Activated CD8-positive, alpha-beta T cell treated with anti-CD3 and anti-CD28 coated beads, Interleukin-2, amount 10 ng/mL, durations not matched to agents 7 days and 5 days (primary cell): ENCODE results near the gene ARHGAP15. TPM values are rescaled to one million over a fixed set of nuclear protein-coding genes. Genes with fewer than 3 reads are reported as not detected.

Source experiments
- ATAC-seq: fragments of 150-1000 bp; cut with Tn5 transposase; one replicate; pipeline ENCODE4 v1.10.0; 2021; ENCODE audit warnings: moderate library complexity
- CTCF ChIA-PET: fragments of 350-600 bp; sonication (Branson Sonifier 250); formaldehyde crosslinking; loops from one replicate; lab custom pipeline; 2021; ENCODE audit warnings: antibody characterized with exemption; lab: Charles Lee
- POLR2A ChIA-PET: fragments of 350-600 bp; sonication (Branson Sonifier 250); formaldehyde crosslinking; loops from one replicate; lab custom pipeline; 2021; ENCODE audit warnings: antibody characterized with exemption; lab: Charles Lee
- DNase-seq: peaks from one replicate; pipeline ENCODE4 v3.0.0-alpha.2; 2020
- H3K27ac Mint-ChIP-seq: one replicate; pipeline ENCODE4 v1.8.0; 2021; ENCODE audit warnings: mild to moderate bottlenecking, mixed read lengths
- H3K27me3 Mint-ChIP-seq: one replicate; pipeline ENCODE4 v1.8.0; 2021; ENCODE audit warnings: low read depth, mixed read lengths
- H3K36me3 Mint-ChIP-seq: one replicate; pipeline ENCODE4 v1.8.0; 2021; ENCODE audit warnings: low read depth, mixed read lengths
- H3K4me1 Mint-ChIP-seq: one replicate; pipeline ENCODE4 v1.8.0; 2021; ENCODE audit warnings: low read depth, mixed read lengths
- H3K4me3 Mint-ChIP-seq: one replicate; pipeline ENCODE4 v1.8.0; 2021; ENCODE audit warnings: mild to moderate bottlenecking, mixed read lengths
- H3K9me3 Mint-ChIP-seq: one replicate; pipeline ENCODE4 v1.8.0; 2022; ENCODE audit warnings: mixed read lengths; ENCODE audit not compliant: insufficient read depth
- total RNA-seq, 2 experiments: library from RNA; stranded (reverse); gene quantifications; one replicate each; pipeline ENCODE4 v1.2.3, GENCODE V29; 2021

Gene ARHGAP15
- total RNA-seq, 2 experiments from 2014 or later: 154 to 158 TPM

GRCh38 chr2:143688815-143689214 lies 559.6 kb downstream of the ARHGAP15 start:
- peaks cover 9% of the 10 kb centered on the region for H3K4me1 Mint-ChIP-seq
- H3K4me3 Mint-ChIP-seq: no peak overlapping the region
- no peaks in the 10 kb centered on the region for H3K27me3 Mint-ChIP-seq
- H3K36me3 Mint-ChIP-seq: peaks cover 28% of the 10 kb centered on the region
- no peaks in the 10 kb centered on the region for H3K9me3 Mint-ChIP-seq
- POLR2A ChIA-PET: no interaction called here
- ATAC-seq: no peak
- no peak overlapping the region for H3K27ac Mint-ChIP-seq
- DNase-seq: no peak
- CTCF ChIA-PET: no interaction called here

GRCh38 chr2:143689541-143689940 lies 560.3 kb downstream of the ARHGAP15 start:
- ATAC-seq: no peak
- CTCF ChIA-PET: no interaction called here

GRCh38 chr2:143690235-143690634 lies 561.0 kb downstream of the ARHGAP15 start:
- CTCF ChIA-PET: no interaction called here
- H3K27ac Mint-ChIP-seq: no peak overlapping the region
- no peaks in the 10 kb centered on the region for H3K9me3 Mint-ChIP-seq
- H3K27me3 Mint-ChIP-seq: no peaks in the 10 kb centered on the region
- DNase-seq (no peak), ATAC-seq (no peak)
- peaks cover 30% of the 10 kb centered on the region for H3K36me3 Mint-ChIP-seq
- H3K4me1 Mint-ChIP-seq: peaks cover 9% of the 10 kb centered on the region
- no peak overlapping the region for H3K4me3 Mint-ChIP-seq
- POLR2A ChIA-PET: interaction anchor here (0.7 kb wide), 1 partner anchor 829 kb away, joined by 4 read pairs; the partner anchor contains the start of gene ZEB2

More at GRCh38 chr2:143689541-143689940, 560.3 kb downstream of the ARHGAP15 start:
- POLR2A ChIA-PET: no interaction called here
- no peaks in the 10 kb centered on the region for H3K9me3 Mint-ChIP-seq
- no peaks in the 10 kb centered on the region for H3K27me3 Mint-ChIP-seq
- H3K4me1 Mint-ChIP-seq: peaks cover 9% of the 10 kb centered on the region
- no peak for DNase-seq
- H3K27ac Mint-ChIP-seq: no peak overlapping the region
- peaks cover 28% of the 10 kb centered on the region for H3K36me3 Mint-ChIP-seq
- no peak overlapping the region for H3K4me3 Mint-ChIP-seq

DNA sequence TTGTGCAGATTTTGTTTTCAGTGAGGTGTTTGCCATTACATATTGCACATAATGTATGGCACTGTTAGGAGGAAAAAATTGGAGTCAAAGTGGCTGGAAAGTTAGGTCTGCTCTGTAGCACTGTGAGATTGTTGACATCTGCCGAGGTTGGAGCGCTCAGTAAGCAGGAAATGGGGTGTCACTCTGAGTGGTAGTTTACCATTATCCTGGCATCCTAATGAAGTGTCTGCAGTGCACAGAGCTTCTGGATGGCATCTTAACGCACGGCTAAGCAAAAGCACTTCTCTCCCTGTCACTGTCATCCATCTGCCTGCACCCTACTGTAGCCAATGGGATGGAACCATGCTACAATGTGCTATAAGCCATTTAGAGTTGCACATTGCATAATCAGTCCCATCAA lies 561.9 kb downstream of the ARHGAP15 start:
- DNase-seq: no peak
- POLR2A ChIA-PET: no interaction called here
- Mint-ChIP-seq H3K9me3 (no peaks in the 10 kb centered on the region), H3K36me3 (peaks cover 32% of the 10 kb centered on the region), H3K4me3 (no peak overlapping the region), H3K4me1 (peaks cover 9% of the 10 kb centered on the region), H3K27ac (no peak overlapping the region), H3K27me3 (no peaks in the 10 kb centered on the region)
- CTCF ChIA-PET: no interaction called here
- no peak for ATAC-seq

DNA sequence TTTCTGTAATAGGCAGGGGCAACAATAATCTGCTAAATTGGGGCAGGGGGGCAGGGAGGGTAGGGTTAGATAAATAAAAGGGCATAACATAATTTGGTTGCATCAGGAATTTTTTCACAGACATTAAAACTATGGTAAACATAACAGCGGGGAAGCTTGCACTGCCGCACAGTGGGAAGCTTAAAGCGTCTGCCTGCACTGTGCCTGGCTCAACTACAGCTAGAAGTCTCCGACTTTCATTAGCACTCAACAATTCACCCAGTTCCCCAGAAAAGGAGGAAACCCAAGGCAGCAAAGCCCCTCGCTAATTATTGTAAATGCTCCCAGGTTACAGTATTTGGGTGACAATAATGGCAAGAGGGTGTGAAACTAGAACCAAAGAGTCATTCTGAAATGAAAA lies 562.9 kb downstream of the ARHGAP15 start:
- no peak for ATAC-seq
- no peak overlapping the region for H3K27ac Mint-ChIP-seq
- POLR2A ChIA-PET: no interaction called here

DNA sequence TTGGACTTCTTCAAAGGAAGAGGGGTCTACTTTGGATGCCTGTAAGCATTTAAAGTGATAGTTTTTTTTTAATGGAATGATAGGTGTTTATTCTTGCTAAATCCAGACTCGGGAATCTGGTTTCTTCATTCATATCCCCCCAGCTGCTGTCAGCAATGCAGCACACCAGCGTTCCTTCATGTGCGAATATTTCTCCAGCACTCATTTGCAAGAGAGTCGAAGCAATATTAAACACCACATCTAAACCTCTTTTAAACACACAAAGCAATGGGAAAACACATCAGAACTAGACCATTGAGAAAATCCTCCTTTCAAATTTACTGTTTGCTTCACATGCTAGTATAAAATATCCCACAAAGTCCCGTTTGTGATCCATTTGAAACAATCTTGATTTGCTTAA lies 563.7 kb downstream of the ARHGAP15 start:
- peaks cover 8% of the 10 kb centered on the region for H3K4me1 Mint-ChIP-seq
- H3K27me3 Mint-ChIP-seq: no peaks in the 10 kb centered on the region
- no peak for DNase-seq

More for the DNA sequence above, 562.9 kb downstream of the ARHGAP15 start:
- no peaks in the 10 kb centered on the region for H3K27me3 Mint-ChIP-seq
- peaks cover 32% of the 10 kb centered on the region for H3K36me3 Mint-ChIP-seq
- no peaks in the 10 kb centered on the region for H3K9me3 Mint-ChIP-seq
- CTCF ChIA-PET: no interaction called here
- peaks cover 9% of the 10 kb centered on the region for H3K4me1 Mint-ChIP-seq
- no peak overlapping the region for H3K4me3 Mint-ChIP-seq
- no peak for DNase-seq

GRCh38 chr2:143694335-143694734 lies 565.1 kb downstream of the ARHGAP15 start:
- CTCF ChIA-PET: no interaction called here
- no peak for DNase-seq
- no peaks in the 10 kb centered on the region for H3K4me1 Mint-ChIP-seq
- no peak for ATAC-seq
- H3K36me3 Mint-ChIP-seq: peaks cover 36% of the 10 kb centered on the region
- H3K27me3 Mint-ChIP-seq: no peaks in the 10 kb centered on the region
- H3K27ac Mint-ChIP-seq: no peak overlapping the region
- no peaks in the 10 kb centered on the region for H3K9me3 Mint-ChIP-seq
- no peak overlapping the region for H3K4me3 Mint-ChIP-seq
- POLR2A ChIA-PET: no interaction called here

More for the DNA sequence above, 563.7 kb downstream of the ARHGAP15 start:
- Mint-ChIP-seq H3K9me3 (no peaks in the 10 kb centered on the region), H3K27ac (no peak overlapping the region), H3K4me3 (no peak overlapping the region), H3K36me3 (peaks cover 35% of the 10 kb centered on the region)
- no peak for ATAC-seq
- ChIA-PET POLR2A (no interaction called here), CTCF (no interaction called here)

- ATAC-seq: no peak
- no peak overlapping the region for H3K27ac Mint-ChIP-seq
- no peaks in the 10 kb centered on the region for H3K27me3 Mint-ChIP-seq
- no peak for DNase-seq
- H3K4me1 Mint-ChIP-seq: no peaks in the 10 kb centered on the region
- H3K4me3 Mint-ChIP-seq: no peak overlapping the region
- ChIA-PET CTCF (no interaction called here), POLR2A (no interaction called here)
- no peaks in the 10 kb centered on the region for H3K9me3 Mint-ChIP-seq
- H3K36me3 Mint-ChIP-seq: peaks cover 28% of the 10 kb centered on the region
These were observed 567.4 kb downstream of the ARHGAP15 start for GRCh38 chr2:143696651-143697050.

GRCh38 chr2:143697744-143698143 lies 568.5 kb downstream of the ARHGAP15 start:
- CTCF ChIA-PET: interaction anchor here (0.8 kb wide), 1 partner anchor 106 kb away, joined by 3 read pairs; no protein-coding TSS in a partner anchor
- peaks cover 29% of the 10 kb centered on the region for H3K36me3 Mint-ChIP-seq
- POLR2A ChIA-PET: no interaction called here
- H3K27me3 Mint-ChIP-seq: no peaks in the 10 kb centered on the region
- DNase-seq (no peak), ATAC-seq (no peak)
- no peak overlapping the region for H3K27ac Mint-ChIP-seq
- H3K4me3 Mint-ChIP-seq: no peak overlapping the region
- no peaks in the 10 kb centered on the region for H3K9me3 Mint-ChIP-seq
- H3K4me1 Mint-ChIP-seq: no peaks in the 10 kb centered on the region

- ChIA-PET POLR2A (no interaction called here), CTCF (interaction anchor here (0.8 kb wide), 1 partner anchor 105 kb away, joined by 3 read pairs; no protein-coding TSS in a partner anchor)
- no peak overlapping the region for H3K4me3 Mint-ChIP-seq
- DNase-seq: no peak
- ATAC-seq: no peak
- no peak overlapping the region for H3K27ac Mint-ChIP-seq
- H3K4me1 Mint-ChIP-seq: no peaks in the 10 kb centered on the region
- no peaks in the 10 kb centered on the region for H3K27me3 Mint-ChIP-seq
- H3K36me3 Mint-ChIP-seq: peaks cover 32% of the 10 kb centered on the region
- H3K9me3 Mint-ChIP-seq: no peaks in the 10 kb centered on the region
These were observed 569.1 kb downstream of the ARHGAP15 start for GRCh38 chr2:143698352-143698751.

DNA sequence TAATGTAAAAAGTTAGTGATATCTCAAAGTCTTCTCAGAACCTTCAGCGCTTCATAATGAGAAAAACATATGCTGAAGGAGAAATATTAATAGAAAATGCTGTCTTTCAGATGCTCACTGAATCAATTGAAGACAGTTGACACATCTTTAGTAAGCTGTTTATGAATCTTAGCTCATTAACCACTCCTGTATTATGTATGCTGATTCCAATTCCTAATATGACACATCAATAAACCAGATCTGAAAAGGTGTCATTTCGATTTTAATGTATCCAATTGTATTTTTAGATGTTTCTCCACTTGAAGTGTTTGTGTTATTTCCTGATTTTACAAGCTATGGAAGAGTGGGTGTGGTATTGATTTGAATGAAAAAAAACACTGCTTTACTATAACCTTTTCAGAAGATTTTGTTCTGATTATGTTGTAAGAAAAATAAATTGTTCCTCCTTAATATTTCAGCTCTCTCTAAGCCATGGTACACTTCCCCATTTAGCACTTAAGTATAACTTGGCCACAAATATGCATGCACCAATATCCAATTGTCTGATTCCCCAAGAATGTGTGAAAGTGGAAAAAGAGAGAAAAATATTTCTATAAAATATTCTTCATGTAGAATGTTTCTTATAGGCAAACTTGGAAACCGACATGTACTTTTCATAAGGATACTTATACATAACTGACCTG lies 569.8 kb downstream of the ARHGAP15 start:
- ATAC-seq (no peak), DNase-seq (no peak)
- CTCF ChIA-PET: no interaction called here
- Mint-ChIP-seq H3K4me1 (no peaks in the 10 kb centered on the region), H3K36me3 (peaks cover 39% of the 10 kb centered on the region), H3K27me3 (no peaks in the 10 kb centered on the region), H3K27ac (no peak overlapping the region), H3K4me3 (no peak overlapping the region), H3K9me3 (no peaks in the 10 kb centered on the region)
- POLR2A ChIA-PET: no interaction called here

GRCh38 chr2:143700865-143701264 lies 571.6 kb downstream of the ARHGAP15 start:
- ChIA-PET POLR2A (no interaction called here), CTCF (interaction anchor here (1.3 kb wide), 1 partner anchor 590 kb away, joined by 3 read pairs; no protein-coding TSS in a partner anchor)
- H3K9me3 Mint-ChIP-seq: no peaks in the 10 kb centered on the region
- no peaks in the 10 kb centered on the region for H3K27me3 Mint-ChIP-seq
- H3K27ac Mint-ChIP-seq: no peak overlapping the region
- no peak overlapping the region for H3K4me3 Mint-ChIP-seq
- ATAC-seq (no peak), DNase-seq (no peak)
- no peaks in the 10 kb centered on the region for H3K4me1 Mint-ChIP-seq
- peaks cover 52% of the 10 kb centered on the region for H3K36me3 Mint-ChIP-seq
